Osteoblast (primary cell): ENCODE measurements around the gene RABL2A. TPM values are rescaled to one million over a fixed set of nuclear protein-coding genes. Genes with fewer than 3 reads are reported as not detected.
"Not testable (repeated sequence)": the region's sequence is repeated elsewhere in the genome, so short reads cannot be mapped to it uniquely, and the experiment has no call there.

Experiments
- DNase-seq: peaks from one replicate; pipeline ENCODE4 v3.0.0; 2011; ENCODE audit warnings: low spot score, mixed read lengths; ENCODE audit not compliant: insufficient read length; ENCODE audit errors: missing footprints
- H2AFZ ChIP-seq: 2 replicates; pipeline ENCODE4 v1.6.0; 2011; ENCODE audit warnings: mild to moderate bottlenecking, low read length
- H3K27ac ChIP-seq: 2 replicates; pipeline ENCODE4 v1.5.1; 2011; ENCODE audit warnings: mild to moderate bottlenecking, low read depth, low read length, moderate library complexity
- H3K27me3 ChIP-seq: 2 replicates; pipeline ENCODE4 v1.6.0; 2012; ENCODE audit warnings: mild to moderate bottlenecking, control low read depth, inconsistent platforms, low read length, moderate library complexity; ENCODE audit not compliant: insufficient read depth
- H3K36me3 ChIP-seq: 2 replicates; pipeline ENCODE4 v1.5.1; 2011; ENCODE audit warnings: mild to moderate bottlenecking, low read length, control low read depth, moderate library complexity; ENCODE audit not compliant: insufficient read depth
- H3K4me1 ChIP-seq: 2 replicates; pipeline ENCODE4 v1.5.1; 2011; ENCODE audit warnings: mild to moderate bottlenecking, low read length, control low read depth, moderate library complexity; ENCODE audit not compliant: insufficient read depth
- H3K4me2 ChIP-seq: 2 replicates; pipeline ENCODE4 v1.6.0; 2011; ENCODE audit warnings: mild to moderate bottlenecking, low read length; ENCODE audit not compliant: insufficient read depth
- H3K4me3 ChIP-seq: fragments of 200-600 bp; sonication (generic); 3 replicates; pipeline ENCODE4 v1.5.1; 2012; ENCODE audit warnings: mild to moderate bottlenecking, low read length, inconsistent platforms; ENCODE audit not compliant: insufficient read depth
- H3K79me2 ChIP-seq: 2 replicates; pipeline ENCODE4 v1.6.0; 2012; ENCODE audit warnings: mild to moderate bottlenecking, low read length, control low read depth, inconsistent platforms; ENCODE audit not compliant: insufficient read depth
- H3K9me3 ChIP-seq: 2 replicates; pipeline ENCODE4 v1.5.1; 2011; ENCODE audit warnings: low read depth, low read length, control low read depth
- H4K20me1 ChIP-seq: 2 replicates; pipeline ENCODE4 v1.6.0; 2012; ENCODE audit warnings: mild to moderate bottlenecking, low read length, control low read depth; ENCODE audit not compliant: insufficient read depth
- total RNA-seq: library from RNA; depleted of rRNA; stranded (reverse); fragments of >200 nt; gene quantifications from 2 replicates; pipeline ENCODE4 v1.2.3, GENCODE V29; 2012

Gene RABL2A
- total RNA-seq, 1 donor, result 9.4 TPM

- H3K4me2 ChIP-seq, H4K20me1 ChIP-seq, H3K9me3 ChIP-seq, H3K36me3 ChIP-seq, H3K4me1 ChIP-seq, H2AFZ ChIP-seq, H3K79me2 ChIP-seq, H3K27me3 ChIP-seq, H3K27ac ChIP-seq, DNase-seq, H3K4me3 ChIP-seq: not testable (repeated sequence)
Measured at GRCh38 chr2:113625906-113626305, 1.2 kb upstream of the RABL2A start.

- not testable (repeated sequence) for H3K27ac ChIP-seq, H3K79me2 ChIP-seq, H3K36me3 ChIP-seq, H3K27me3 ChIP-seq, H4K20me1 ChIP-seq, H3K4me1 ChIP-seq, H3K4me2 ChIP-seq, DNase-seq, H2AFZ ChIP-seq, H3K4me3 ChIP-seq, H3K9me3 ChIP-seq
Measured at GRCh38 chr2:113632849-113633345, 5.8 kb downstream of the RABL2A start.

- not testable (repeated sequence) for H3K9me3 ChIP-seq, H2AFZ ChIP-seq, H3K4me2 ChIP-seq, DNase-seq, H3K79me2 ChIP-seq, H3K36me3 ChIP-seq, H4K20me1 ChIP-seq, H3K4me3 ChIP-seq, H3K27me3 ChIP-seq, H3K4me1 ChIP-seq, H3K27ac ChIP-seq
Measured at GRCh38 chr2:113635358-113635757, 8.3 kb downstream of the RABL2A start.

GRCh38 chr2:113636226-113636625 is 9.2 kb downstream of the RABL2A start:
- H3K79me2 ChIP-seq, H2AFZ ChIP-seq, DNase-seq, H3K9me3 ChIP-seq, H3K4me2 ChIP-seq, H3K27me3 ChIP-seq, H3K36me3 ChIP-seq, H3K4me1 ChIP-seq, H4K20me1 ChIP-seq, H3K4me3 ChIP-seq, H3K27ac ChIP-seq: not testable (repeated sequence)

- H3K4me3 ChIP-seq, H3K79me2 ChIP-seq, H3K4me2 ChIP-seq, H3K27ac ChIP-seq, DNase-seq, H2AFZ ChIP-seq, H3K27me3 ChIP-seq, H4K20me1 ChIP-seq, H3K4me1 ChIP-seq, H3K36me3 ChIP-seq, H3K9me3 ChIP-seq: not testable (repeated sequence)
Measured at GRCh38 chr2:113638084-113638483, 11.0 kb downstream of the RABL2A start.

GRCh38 chr2:113646217-113646616 is 19.2 kb downstream of the RABL2A start:
- not testable (repeated sequence) for H3K27me3 ChIP-seq, H3K4me1 ChIP-seq, H4K20me1 ChIP-seq, H3K4me2 ChIP-seq, DNase-seq, H3K79me2 ChIP-seq, H2AFZ ChIP-seq, H3K36me3 ChIP-seq, H3K27ac ChIP-seq, H3K9me3 ChIP-seq, H3K4me3 ChIP-seq

GRCh38 chr2:113650834-113651815 is 24.1 kb downstream of the RABL2A start:
- DNase-seq, H3K27ac ChIP-seq, H3K4me1 ChIP-seq, H2AFZ ChIP-seq, H3K79me2 ChIP-seq, H3K4me2 ChIP-seq, H3K4me3 ChIP-seq, H4K20me1 ChIP-seq, H3K27me3 ChIP-seq, H3K9me3 ChIP-seq, H3K36me3 ChIP-seq: not testable (repeated sequence)

- H3K36me3 ChIP-seq, H3K79me2 ChIP-seq, H3K27me3 ChIP-seq, H3K4me3 ChIP-seq, H2AFZ ChIP-seq, H3K4me2 ChIP-seq, H4K20me1 ChIP-seq, DNase-seq, H3K27ac ChIP-seq, H3K4me1 ChIP-seq, H3K9me3 ChIP-seq: not testable (repeated sequence)
Measured at GRCh38 chr2:113652599-113652998, 25.5 kb downstream of the RABL2A start.

- not testable (repeated sequence) for H3K4me1 ChIP-seq, H3K36me3 ChIP-seq, H4K20me1 ChIP-seq, H3K4me3 ChIP-seq, H3K9me3 ChIP-seq, H3K79me2 ChIP-seq, H3K27me3 ChIP-seq, DNase-seq, H3K4me2 ChIP-seq, H2AFZ ChIP-seq, H3K27ac ChIP-seq
Measured at GRCh38 chr2:113656031-113656624, 29.1 kb downstream of the RABL2A start.
